GM21423 (cell line): ENCODE data around the gene CDH15.

Source experiments
- ATAC-seq: cut with Tn5 transposase; IDR thresholded peaks from one replicate; pipeline ENCODE4 v1.9.1; 2021; ENCODE audit warnings: mild to moderate bottlenecking, moderate library complexity; ENCODE audit not compliant: unreplicated experiment

The CDH15 gene

GRCh38 chr16:89140981-89141883 lies 30.3 kb upstream of the CDH15 start:
- ATAC-seq: no peak

GRCh38 chr16:89141884-89142267 lies 29.7 kb upstream of the CDH15 start:
- no peak for ATAC-seq

- ATAC-seq: no peak
Observed at GRCh38 chr16:89142474-89143195, 28.9 kb upstream of the CDH15 start.

- ATAC-seq: no peak
Observed at GRCh38 chr16:89143201-89143741, 28.3 kb upstream of the CDH15 start.

- ATAC-seq: no peak
Observed at GRCh38 chr16:89143911-89144675, 27.5 kb upstream of the CDH15 start.

GRCh38 chr16:89144681-89145080 lies 26.9 kb upstream of the CDH15 start:
- no peak for ATAC-seq

- ATAC-seq: no peak
Observed at GRCh38 chr16:89145406-89146161, 26.0 kb upstream of the CDH15 start.

GRCh38 chr16:89146211-89147005 lies 25.1 kb upstream of the CDH15 start:
- no peak for ATAC-seq

GRCh38 chr16:89147085-89147817 lies 24.3 kb upstream of the CDH15 start:
- no peak for ATAC-seq

GRCh38 chr16:89149386-89149785 lies 22.2 kb upstream of the CDH15 start:
- no peak for ATAC-seq

GRCh38 chr16:89150090-89150835 lies 21.3 kb upstream of the CDH15 start:
- ATAC-seq: no peak

- ATAC-seq: no peak
Observed at GRCh38 chr16:89150981-89151380, 20.6 kb upstream of the CDH15 start.

- no peak for ATAC-seq
Observed at GRCh38 chr16:89152831-89153700, 18.5 kb upstream of the CDH15 start.

GRCh38 chr16:89153848-89154271 lies 17.7 kb upstream of the CDH15 start:
- no peak for ATAC-seq

GRCh38 chr16:89154390-89155183 lies 17.0 kb upstream of the CDH15 start:
- no peak for ATAC-seq

- ATAC-seq: no peak
Observed at GRCh38 chr16:89155184-89155679, 16.3 kb upstream of the CDH15 start.
